Adrenal gland (tissue), 12 donors: Measurements from ENCODE around the gene TFPT. TPM values are rescaled to one million over a fixed set of nuclear protein-coding genes. Genes with fewer than 3 reads are reported as not detected.
A peak's percentile ranks its signal among the peaks of the same experiment; 100 is the strongest.

Experiments
- DNase-seq, 7 donors: peaks; one replicate each; pipeline ENCODE4 v3.0.0-alpha.2; 2019 to 2020
- H3K27ac ChIP-seq, 5 donors: fragments of 200-600 bp; sonication (generic) in 4 of 5; 1 replicate in 3 of 5; 2 replicates in 2 of 5; pipeline versions ENCODE4 v1.5.1 to v1.8.0; 2016 to 2020; ENCODE audit warnings: mild to moderate bottlenecking in 1 of 5
- H3K27me3 ChIP-seq: fragments of 200-600 bp; 2 replicates; pipeline ENCODE4 v1.8.0; 2021
- H3K36me3 ChIP-seq, 2 donors: fragments of 200-600 bp; replicated peaks in 1 of 2; 1 replicate in 1 of 2; 2 replicates in 1 of 2; pipeline versions ENCODE4 v1.5.1 to v1.8.0; 2018 to 2022
- H3K4me1 ChIP-seq, 2 donors: fragments of 200-600 bp; replicated peaks in 1 of 2; 1 replicate in 1 of 2; 2 replicates in 1 of 2; pipeline versions ENCODE4 v1.5.1 to v1.8.0; 2018 to 2021
- H3K4me3 ChIP-seq, 4 donors: fragments of 200-600 bp; sonication (generic) in 3 of 4; one replicate each; pipeline ENCODE4 v1.5.1; 2016 to 2018
- H3K9me3 ChIP-seq, 3 donors: fragments of 200-600 bp; sonication (generic) in 1 of 3; replicated peaks in 1 of 3; 1 replicate in 2 of 3; 2 replicates in 1 of 3; pipeline versions ENCODE4 v1.5.1 to v1.8.0; 2016 to 2021
- POLR2A ChIP-seq, 2 donors: fragments of 450-650 bp; IDR thresholded peaks; one replicate each; pipeline ENCODE4 v1.6.1; 2017; ENCODE audit warnings: antibody characterized with exemption in 2 of 2, mild to moderate bottlenecking in 2 of 2, moderate library complexity in 1 of 2
- WGBS, 4 donors: extraction: QIAGEN DNeasy Blood & Tissue Kit in 2 of 4; methylation state at CpG; one replicate each; pipeline versions ENCODE4 v1.1.5 to v1.1.7; 2013 to 2017; 5-methylcytosine and 5-hydroxymethylcytosine counted together
- intact Hi-C, 2 donors: fragments of 100-400 bp; cut with DNase I; formaldehyde crosslinking; loops; one replicate each; pipeline versions ENCODE4 v1.14.1 to v1.15.0; 2022 to 2023
- polyA plus RNA-seq, 3 donors: library from polyadenylated mRNA; stranded (reverse); fragments of 200-250 nt in 2 of 3; fragments of 350-450 nt in 1 of 3; fragmentation: Illumina TruSeq in 1 of 3; extraction: RNeasy Lipid Tissue Mini Kit (QIAGEN cat#74804) in 1 of 3; gene quantifications; one replicate each; pipeline ENCODE4 v1.2.3, GENCODE V29; 2013 to 2014
- total RNA-seq, 9 donors: library from RNA; depleted of rRNA in 4 of 9; stranded (reverse); fragments of >200 nt in 4 of 9; fragments of 120-200 nt in 1 of 9; fragmentation: NEBNext Ultra II Directional in 1 of 9; extraction: Animal tissue kit (Norgen Biotek cat#: 25700) in 1 of 9; gene quantifications; one replicate each; pipeline versions ENCODE4 v1.1.0 to v1.2.4, GENCODE V29; 2013 to 2023
- TF ChIP-seq, protein P1 (sequence below), 6 experiments: fragments of 450-650 bp in 4 of 6; fragments of 200-600 bp in 2 of 6; sonication (generic) in 1 of 6; IDR thresholded peaks; 1 replicate in 5 of 6; 2 replicates in 1 of 6; pipeline versions ENCODE4 v1.5.1 to v1.8.0; 2016 to 2021; ENCODE audit warnings: antibody characterized with exemption in 6 of 6, mild to moderate bottlenecking in 2 of 6, moderate library complexity in 1 of 6
- donor health status: healthy with polysubstance abuse.
- donor health status: Bipolar disorder and iron deficiency.
- donor health status: DM: yes; HTN: yes; CAD: no.
- donor health status: DM: no; HTN: no; CAD: no.
- donor health status: DM: no; HTN: no; CAD: no.
- donor health status: DM: yes; HTN: yes; CAD: no.

The TFPT gene
- total and polyA plus RNA-seq, 12 donors = 11.4 to 58.6 (median 24.6) TPM

DNA sequence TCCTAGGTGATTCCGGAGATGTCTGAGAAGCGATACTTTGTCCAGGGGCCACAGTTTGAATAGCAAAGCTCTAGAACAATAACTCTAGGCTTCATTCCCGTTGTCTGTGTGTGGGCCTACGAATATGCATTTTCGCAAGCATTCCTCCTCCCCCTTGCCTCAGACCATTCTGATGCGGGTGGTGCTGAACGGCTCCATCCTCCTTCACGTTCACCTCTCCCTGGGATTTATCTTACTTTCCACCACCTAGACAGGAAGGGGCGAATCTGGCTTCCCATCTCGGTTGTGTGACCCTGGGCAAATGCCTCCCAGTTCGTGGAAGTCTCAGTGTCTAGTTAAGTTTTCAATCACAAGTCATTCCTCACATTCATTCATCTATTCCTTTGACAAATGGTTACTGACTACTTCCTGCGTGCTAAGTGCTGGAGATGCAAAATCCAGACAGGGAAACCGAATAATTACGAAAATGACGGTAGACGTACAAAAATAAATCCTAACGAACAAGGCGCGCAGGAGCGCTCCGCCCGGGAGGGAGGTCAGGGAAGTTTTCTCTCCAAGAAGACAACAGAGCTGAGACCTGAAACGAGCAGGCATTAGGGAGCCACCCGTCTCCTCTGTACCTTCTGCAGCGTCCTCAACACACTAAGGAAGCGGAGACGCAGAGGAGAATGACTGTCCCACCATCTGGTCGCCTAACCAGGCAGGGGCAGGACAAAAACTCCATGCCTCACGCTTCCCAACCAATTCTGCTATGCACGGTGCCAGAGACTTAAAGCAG lies 20.8 kb upstream of the TFPT start:
- intact Hi-C loops = no loop called here
- H3K9me3 ChIP-seq = no peaks in the 10 kb centered on the region
- TF ChIP-seq, protein P1, sequence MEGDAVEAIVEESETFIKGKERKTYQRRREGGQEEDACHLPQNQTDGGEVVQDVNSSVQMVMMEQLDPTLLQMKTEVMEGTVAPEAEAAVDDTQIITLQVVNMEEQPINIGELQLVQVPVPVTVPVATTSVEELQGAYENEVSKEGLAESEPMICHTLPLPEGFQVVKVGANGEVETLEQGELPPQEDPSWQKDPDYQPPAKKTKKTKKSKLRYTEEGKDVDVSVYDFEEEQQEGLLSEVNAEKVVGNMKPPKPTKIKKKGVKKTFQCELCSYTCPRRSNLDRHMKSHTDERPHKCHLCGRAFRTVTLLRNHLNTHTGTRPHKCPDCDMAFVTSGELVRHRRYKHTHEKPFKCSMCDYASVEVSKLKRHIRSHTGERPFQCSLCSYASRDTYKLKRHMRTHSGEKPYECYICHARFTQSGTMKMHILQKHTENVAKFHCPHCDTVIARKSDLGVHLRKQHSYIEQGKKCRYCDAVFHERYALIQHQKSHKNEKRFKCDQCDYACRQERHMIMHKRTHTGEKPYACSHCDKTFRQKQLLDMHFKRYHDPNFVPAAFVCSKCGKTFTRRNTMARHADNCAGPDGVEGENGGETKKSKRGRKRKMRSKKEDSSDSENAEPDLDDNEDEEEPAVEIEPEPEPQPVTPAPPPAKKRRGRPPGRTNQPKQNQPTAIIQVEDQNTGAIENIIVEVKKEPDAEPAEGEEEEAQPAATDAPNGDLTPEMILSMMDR (IDR thresholded peaks at IDR 0.05) = no peak
- no peak for TF ChIP-seq POLR2A (IDR thresholded peaks at IDR 0.05)
- H3K27ac ChIP-seq = peak overlapping the region; percentile 13 to 79 (median 66)
- 5 to 7% (median 6%) methylated on average over 26 to 30 of the region's 30 CpGs for WGBS, 4 donors
- H3K4me3 ChIP-seq = peak overlapping the region in 2 of 4 donors; percentile 30 to 63
- H3K27me3 ChIP-seq = no peaks in the 10 kb centered on the region
- H3K4me1 ChIP-seq = peaks cover 21 to 36% of the 10 kb centered on the region in 2 donors
- peaks cover 0 to under 1% of the 10 kb centered on the region in 2 donors for H3K36me3 ChIP-seq
- peak in 2 of 7 donors; percentile 32 to 52 for DNase-seq

DNA sequence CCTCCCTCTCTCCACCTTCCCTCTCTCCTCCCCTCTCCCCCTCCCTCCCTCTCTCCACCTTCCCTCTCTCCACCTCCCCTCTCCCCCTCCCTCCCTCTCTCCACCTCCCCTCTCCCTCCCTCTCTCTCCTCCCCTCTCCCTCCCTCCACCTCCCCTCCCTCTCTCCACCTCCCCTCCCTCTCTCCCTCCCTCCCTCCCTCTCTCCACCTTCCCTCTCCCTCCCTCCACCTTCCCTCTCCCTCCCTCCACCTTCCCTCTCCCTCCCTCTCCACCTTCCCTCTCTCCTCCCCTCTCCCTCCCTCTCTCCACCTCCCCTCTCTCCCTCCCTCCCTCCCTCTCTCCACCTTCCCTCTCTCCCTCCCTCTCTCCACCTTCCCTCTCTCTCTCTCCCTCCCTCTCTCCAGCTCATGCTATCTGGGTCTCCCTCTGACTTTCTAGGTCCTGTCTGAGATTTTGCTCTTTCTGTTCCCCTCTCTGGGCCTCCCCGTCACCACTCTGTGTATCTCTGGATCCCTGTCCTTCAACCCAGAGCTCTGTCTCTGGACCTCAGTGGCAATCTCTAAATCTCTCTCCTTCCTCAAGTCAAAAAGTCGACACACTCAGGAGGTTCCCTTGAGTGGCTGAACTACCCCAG lies 18.6 kb upstream of the TFPT start:
- Histone ChIP-seq H3K9me3 (no peaks in the 10 kb centered on the region), H3K4me1 (peaks cover 17 to 18% of the 10 kb centered on the region in 2 donors), H3K36me3 (peaks cover 0 to 15% of the 10 kb centered on the region in 2 donors), H3K27me3 (no peaks in the 10 kb centered on the region), H3K27ac (peak overlapping the region in 1 of 5 donors; percentile 39), H3K4me3 (no peak overlapping the region)
- TF ChIP-seq, protein P1 (IDR thresholded peaks at IDR 0.05) = no peak
- no peak for TF ChIP-seq POLR2A (IDR thresholded peaks at IDR 0.05)
- DNase-seq = peak in 5 of 7 donors; percentile 45 to 66 (median 62)
- 36 to 43% (median 39%) methylated on average over 2 of the region's 2 CpGs for WGBS, 4 donors
- intact Hi-C loops = no loop called here

DNA sequence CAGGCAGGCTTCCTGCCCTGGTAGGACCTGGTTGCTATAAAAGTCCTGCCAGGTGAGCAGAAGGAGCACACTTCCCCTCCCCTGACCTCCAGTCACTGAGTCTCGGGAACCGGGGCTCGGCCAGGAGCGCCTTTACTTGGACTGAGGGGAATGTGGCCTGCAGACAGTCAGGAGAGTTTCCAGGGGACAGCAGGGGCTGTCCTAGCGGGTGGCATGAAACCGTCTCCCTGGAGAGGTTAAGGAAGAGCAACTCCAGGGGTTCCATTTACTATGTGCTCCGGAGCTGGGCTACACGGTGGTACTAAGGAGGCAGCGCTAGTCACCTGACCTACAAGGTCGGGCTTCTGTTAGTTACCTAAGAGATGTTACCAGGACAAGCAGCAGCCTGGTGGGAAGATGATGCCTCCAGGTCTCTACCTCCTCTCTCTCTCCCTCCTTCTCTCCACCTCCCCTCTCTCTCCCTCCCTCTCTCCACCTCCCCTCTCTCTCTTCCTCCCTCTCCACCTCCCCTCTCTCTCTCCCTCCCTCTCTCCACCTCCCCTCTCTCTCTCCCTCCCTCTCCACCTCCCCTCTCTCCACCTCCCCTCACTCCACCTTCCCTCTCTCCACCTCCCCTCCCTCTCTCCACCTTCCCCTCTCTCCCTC lies 18.0 kb upstream of the TFPT start:
- 49 to 63% (median 54%) methylated on average over 4 to 10 of the region's 10 CpGs for WGBS, 4 donors
- no peak overlapping the region for H3K27ac ChIP-seq
- no peaks in the 10 kb centered on the region for H3K9me3 ChIP-seq
- H3K4me3 ChIP-seq = no peak overlapping the region
- TF ChIP-seq, protein P1 (IDR thresholded peaks at IDR 0.05) = no peak
- no peak for TF ChIP-seq POLR2A (IDR thresholded peaks at IDR 0.05)
- peaks cover 0 to 21% of the 10 kb centered on the region in 2 donors for H3K36me3 ChIP-seq
- no peaks in the 10 kb centered on the region for H3K27me3 ChIP-seq
- H3K4me1 ChIP-seq = peaks cover 11 to 12% of the 10 kb centered on the region in 2 donors
- intact Hi-C loops = no loop called here
- peak in 6 of 7 donors; percentile 48 to 92 (median 74) for DNase-seq

DNA sequence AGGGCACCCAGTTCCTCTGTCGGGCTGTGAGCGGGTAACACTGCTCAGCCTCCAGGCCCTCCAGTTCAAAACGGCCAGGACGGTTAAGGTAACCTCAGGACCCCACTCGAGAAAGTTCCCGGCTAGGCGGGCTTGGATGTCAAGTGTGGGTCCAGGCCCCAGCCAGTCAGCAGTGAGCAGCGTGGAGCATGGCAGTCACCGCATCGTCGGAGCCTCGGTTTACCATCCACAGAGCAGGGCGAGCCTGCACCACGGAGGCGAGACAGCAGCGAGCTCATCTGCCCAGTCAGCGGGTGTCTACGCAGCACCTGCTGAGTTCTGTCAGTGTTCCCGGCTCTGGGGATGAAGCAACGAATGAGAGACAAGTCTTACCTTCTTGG lies 14.2 kb upstream of the TFPT start:
- TF ChIP-seq, protein P1 (IDR thresholded peaks at IDR 0.05) = no peak
- TF ChIP-seq POLR2A (IDR thresholded peaks at IDR 0.05) = no peak
- Histone ChIP-seq H3K4me1 (no peaks in the 10 kb centered on the region), H3K4me3 (no peak overlapping the region), H3K27me3 (no peaks in the 10 kb centered on the region), H3K27ac (no peak overlapping the region), H3K36me3 (peaks cover 0 to 60% of the 10 kb centered on the region in 2 donors), H3K9me3 (no peaks in the 10 kb centered on the region)
- 95 to 98% (median 96%) methylated on average over 19 to 20 of the region's 20 CpGs; no CpG with 5 or more reads in 1 of the 4 donors for WGBS, 4 donors
- intact Hi-C loops = no loop called here
- no peak for DNase-seq
